Keratinocyte (primary cell): ENCODE data around the gene CELA1. TPM values are rescaled to one million over a fixed set of nuclear protein-coding genes. Genes with fewer than 3 reads are reported as not detected.

Experiments used
- DNase-seq: peaks from one replicate; pipeline ENCODE4 v3.0.0-alpha.2; 2011; ENCODE audit warnings: low read depth, missing footprints, low spot score
- FAIRE-seq: peaks from 2 replicates; lab custom pipeline; 2011; peaks lifted over from hg19 to GRCh38; lab: Jason Lieb, UNC
- H2AFZ ChIP-seq: 2 replicates; pipeline ENCODE4 v1.6.0; 2012; ENCODE audit warnings: low read length, control low read depth, inconsistent platforms; ENCODE audit not compliant: control insufficient read depth
- H3K27ac ChIP-seq: 2 replicates; pipeline ENCODE4 v1.5.1; 2011; ENCODE audit warnings: low read length; ENCODE audit not compliant: control insufficient read depth, insufficient read depth
- H3K27me3 ChIP-seq: 3 replicates; pipeline ENCODE4 v1.6.0; 2011; ENCODE audit warnings: low read length; ENCODE audit not compliant: control insufficient read depth, insufficient read depth; ENCODE audit errors: extremely low read depth
- H3K36me3 ChIP-seq, 2 experiments: 2 replicates in 1 of 2; 3 replicates in 1 of 2; pipeline ENCODE4 v1.5.1; 2011; ENCODE audit warnings: low read length in 2 of 2, mild to moderate bottlenecking in 1 of 2; ENCODE audit not compliant: control insufficient read depth in 2 of 2, insufficient read depth in 2 of 2; ENCODE audit errors: extremely low read depth in 1 of 2
- H3K4me1 ChIP-seq: 3 replicates; pipeline ENCODE4 v1.5.1; 2011; ENCODE audit warnings: low read length; ENCODE audit not compliant: control insufficient read depth, insufficient read depth; ENCODE audit errors: extremely low read depth
- H3K4me2 ChIP-seq: 3 replicates; pipeline ENCODE4 v1.6.0; 2011; ENCODE audit warnings: low read depth, low read length; ENCODE audit not compliant: control insufficient read depth, insufficient read depth; ENCODE audit errors: extremely low read depth
- H3K4me3 ChIP-seq, 3 experiments: fragments of 200-600 bp in 1 of 3; sonication (generic) in 1 of 3; 2 replicates in 2 of 3; 3 replicates in 1 of 3; pipeline ENCODE4 v1.5.1; 2011 to 2016; ENCODE audit warnings: low read length in 3 of 3, mild to moderate bottlenecking in 3 of 3, control low read depth in 2 of 3, inconsistent platforms in 1 of 3, low read depth in 1 of 3, mixed read lengths in 1 of 3, mixed run types in 1 of 3, moderate library complexity in 1 of 3; ENCODE audit not compliant: control insufficient read depth in 2 of 3, insufficient read depth in 2 of 3; ENCODE audit errors: extremely low read depth in 1 of 3
- H3K79me2 ChIP-seq: 2 replicates; pipeline ENCODE4 v1.6.0; 2012; ENCODE audit warnings: low read length; ENCODE audit not compliant: control insufficient read depth, insufficient read depth
- H3K9ac ChIP-seq: 3 replicates; pipeline ENCODE4 v1.6.0; 2011; ENCODE audit warnings: low read length; ENCODE audit not compliant: control insufficient read depth, insufficient read depth; ENCODE audit errors: extremely low read depth
- H3K9me1 ChIP-seq: 3 replicates; pipeline ENCODE4 v1.6.0; 2011; ENCODE audit warnings: low read length; ENCODE audit not compliant: control insufficient read depth, insufficient read depth; ENCODE audit errors: extremely low read depth
- H3K9me3 ChIP-seq: 2 replicates; pipeline ENCODE4 v1.5.1; 2012; ENCODE audit warnings: low read depth, low read length; ENCODE audit not compliant: control insufficient read depth
- H4K20me1 ChIP-seq: 3 replicates; pipeline ENCODE4 v1.6.0; 2011; ENCODE audit warnings: low read length; ENCODE audit not compliant: control insufficient read depth, insufficient read depth; ENCODE audit errors: extremely low read depth
- EZH2 ChIP-seq: IDR thresholded peaks from one replicate; pipeline ENCODE4 v1.6.1; 2012; ENCODE audit warnings: inconsistent platforms, mild to moderate bottlenecking, low read length, moderate library complexity
- dilution Hi-C: fragments of 300-500 bp; cut with MboI; formaldehyde crosslinking; loops from one replicate; pipeline ENCODE4 v1.7.0; 2020; ENCODE audit warnings: low sequenced_read_pairs; ENCODE audit not compliant: extremely low pct_ligation_motif_present
- polyA plus RNA-seq, 5 experiments: library from polyadenylated mRNA; depleted of rRNA in 3 of 5; stranded (reverse) in 3 of 5; stranded (forward) in 1 of 5; unstranded in 1 of 5; fragments of >200 nt; gene quantifications; 1 replicate in 1 of 5; 2 replicates in 3 of 5; 3 replicates in 1 of 5; pipeline versions ENCODE4 v1.2.1 to v1.2.3, GENCODE V29; 2011 to 2012; ENCODE audit warnings: missing spikeins in 2 of 5, low read depth in 1 of 5, low replicate concordance in 1 of 5
- TF ChIP-seq, protein P1 (sequence below), 3 experiments: IDR thresholded peaks in 1 of 3; conservative IDR thresholded peaks in 1 of 3; optimal IDR thresholded peaks in 1 of 3; 2 replicates in 2 of 3; 3 replicates in 1 of 3; pipeline versions ENCODE3 to v1.5.1; 2011; ENCODE audit warnings: low read length in 3 of 3, mild to moderate bottlenecking in 3 of 3, moderate library complexity in 2 of 3, control low read depth in 1 of 3, inconsistent platforms in 1 of 3; ENCODE audit not compliant: insufficient read depth in 2 of 3; ENCODE audit errors: extremely low read depth in 1 of 3

Gene CELA1
- polyA plus RNA-seq, 1 donor (not counting 4 experiments of a cell fraction or from before 2014, with no cell fraction given), result not detected

DNA sequence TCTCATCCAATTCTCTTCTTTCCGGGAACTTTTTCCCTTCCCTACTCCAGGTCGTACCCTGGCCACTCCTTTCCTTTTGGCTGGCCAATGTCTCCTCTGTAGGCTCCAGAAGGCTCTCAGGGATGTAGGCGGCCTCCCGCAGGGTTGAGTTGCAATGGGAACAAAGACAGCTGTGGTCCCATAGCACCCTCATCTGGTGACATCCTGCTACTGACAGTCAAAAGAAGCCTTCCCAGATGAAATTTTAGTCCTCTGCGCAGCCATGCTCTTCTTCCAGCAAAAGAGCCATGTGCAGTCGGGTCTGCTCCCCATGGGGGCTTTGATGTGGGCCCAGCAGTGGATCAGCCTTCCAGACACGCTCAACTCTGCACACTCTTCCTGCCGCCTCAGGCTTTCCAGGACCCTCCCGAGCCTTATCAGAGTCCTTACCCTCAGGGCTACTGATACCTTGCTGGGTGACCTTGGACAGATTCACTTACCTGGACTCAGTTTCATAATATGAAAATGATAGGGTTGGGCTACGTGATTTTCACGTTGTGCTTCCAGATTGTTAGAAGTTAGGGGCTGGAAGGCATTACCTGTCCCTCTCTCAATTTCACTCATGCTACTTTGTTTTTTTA, 5.5 kb upstream of the CELA1 start:
- H3K4me2 ChIP-seq, result no peak overlapping the region
- H3K79me2 ChIP-seq, result no peaks in the 10 kb centered on the region
- H3K9me1 ChIP-seq, result no peaks in the 10 kb centered on the region
- TF ChIP-seq, protein P1, sequence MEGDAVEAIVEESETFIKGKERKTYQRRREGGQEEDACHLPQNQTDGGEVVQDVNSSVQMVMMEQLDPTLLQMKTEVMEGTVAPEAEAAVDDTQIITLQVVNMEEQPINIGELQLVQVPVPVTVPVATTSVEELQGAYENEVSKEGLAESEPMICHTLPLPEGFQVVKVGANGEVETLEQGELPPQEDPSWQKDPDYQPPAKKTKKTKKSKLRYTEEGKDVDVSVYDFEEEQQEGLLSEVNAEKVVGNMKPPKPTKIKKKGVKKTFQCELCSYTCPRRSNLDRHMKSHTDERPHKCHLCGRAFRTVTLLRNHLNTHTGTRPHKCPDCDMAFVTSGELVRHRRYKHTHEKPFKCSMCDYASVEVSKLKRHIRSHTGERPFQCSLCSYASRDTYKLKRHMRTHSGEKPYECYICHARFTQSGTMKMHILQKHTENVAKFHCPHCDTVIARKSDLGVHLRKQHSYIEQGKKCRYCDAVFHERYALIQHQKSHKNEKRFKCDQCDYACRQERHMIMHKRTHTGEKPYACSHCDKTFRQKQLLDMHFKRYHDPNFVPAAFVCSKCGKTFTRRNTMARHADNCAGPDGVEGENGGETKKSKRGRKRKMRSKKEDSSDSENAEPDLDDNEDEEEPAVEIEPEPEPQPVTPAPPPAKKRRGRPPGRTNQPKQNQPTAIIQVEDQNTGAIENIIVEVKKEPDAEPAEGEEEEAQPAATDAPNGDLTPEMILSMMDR (optimal IDR thresholded peaks at IDR 0.05 in 1 of 3, IDR thresholded peaks at IDR 0.05 in 1 of 3, conservative IDR thresholded peaks at IDR 0.05 in 1 of 3; ENCODE audit: extremely low read depth in 1 of 3, insufficient read depth in 2 of 3, low read length in 3 of 3), result peak; percentile 66 to 79 (median 69)
- no peak for TF ChIP-seq EZH2
- H3K9ac ChIP-seq, result no peak overlapping the region
- H3K36me3 ChIP-seq, result peaks cover 15 to 16% of the 10 kb centered on the region in 2 experiments
- no peak overlapping the region for H2AFZ ChIP-seq
- H3K4me3 ChIP-seq, result no peak overlapping the region
- no peaks in the 10 kb centered on the region for H3K4me1 ChIP-seq
- FAIRE-seq (no peak), DNase-seq (no peak)
- dilution Hi-C loops, result no loop called here
- no peaks in the 10 kb centered on the region for H3K27me3 ChIP-seq
- no peak overlapping the region for H3K27ac ChIP-seq
- H3K9me3 ChIP-seq, result no peaks in the 10 kb centered on the region
- no peaks in the 10 kb centered on the region for H4K20me1 ChIP-seq

- Histone ChIP-seq H3K79me2 (no peaks in the 10 kb centered on the region), H3K4me1 (no peaks in the 10 kb centered on the region), H3K27ac (no peak overlapping the region), H3K4me2 (no peak overlapping the region), H2AFZ (no peak overlapping the region), H3K9me3 (no peaks in the 10 kb centered on the region), H3K27me3 (no peaks in the 10 kb centered on the region), H3K9ac (no peak overlapping the region), H3K4me3 (no peak overlapping the region), H3K36me3 (peaks cover 0 to 5% of the 10 kb centered on the region in 2 experiments), H3K9me1 (no peaks in the 10 kb centered on the region), H4K20me1 (no peaks in the 10 kb centered on the region)
- FAIRE-seq (no peak), DNase-seq (no peak)
- dilution Hi-C loops, result no loop called here
- TF ChIP-seq, protein P1 (optimal IDR thresholded peaks at IDR 0.05 in 1 of 3, IDR thresholded peaks at IDR 0.05 in 1 of 3, conservative IDR thresholded peaks at IDR 0.05 in 1 of 3; ENCODE audit: extremely low read depth in 1 of 3, insufficient read depth in 2 of 3, low read length in 3 of 3), result no peak
- no peak for TF ChIP-seq EZH2
Measured at GRCh38 chr12:51349026-51349425, 2.5 kb upstream of the CELA1 start.
